Nucleus accumbens (tissue), 56 donors: Measurements from ENCODE around the gene MED15.

ENCODE experiments used
- DNase-seq, 56 donors: peaks; one replicate each; lab custom pipeline; 2025; lab: John Stamatoyannopoulos, UW

Gene MED15

DNA sequence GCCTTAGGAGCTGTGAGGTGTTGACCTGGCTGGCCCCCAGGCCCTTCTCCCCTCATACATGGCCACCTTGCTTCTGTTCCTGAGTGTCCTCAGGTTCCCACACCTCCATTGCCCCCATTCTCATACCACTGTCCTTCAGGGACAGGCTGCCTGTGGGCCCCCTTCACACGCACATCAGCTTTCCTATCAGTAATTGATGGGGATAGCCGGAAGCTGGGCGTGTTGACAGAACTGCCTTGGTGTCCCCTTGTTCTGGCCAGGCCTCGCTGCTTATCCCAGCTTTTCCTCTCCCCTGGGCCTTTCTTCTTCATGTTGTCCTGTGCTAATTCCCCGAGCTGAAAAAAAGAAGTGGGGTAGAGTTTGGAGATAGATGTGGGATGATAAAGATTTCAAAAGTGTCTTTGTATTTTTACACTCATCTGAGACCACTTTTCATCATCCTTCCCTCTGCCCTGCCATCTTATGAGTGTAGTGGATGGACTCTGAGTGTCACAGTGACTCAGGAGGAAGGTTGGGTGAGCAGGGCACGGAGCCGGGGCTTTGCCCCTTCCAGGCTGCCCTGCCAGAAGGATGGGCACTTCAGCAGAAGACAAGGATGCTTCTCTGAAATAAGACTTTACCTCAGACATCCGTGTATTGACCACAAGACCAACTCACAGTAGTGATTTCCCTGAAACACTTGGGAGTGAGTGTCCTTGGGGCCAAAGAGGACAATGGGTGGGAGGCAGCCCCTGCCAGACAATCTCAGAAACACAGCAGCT lies 42.8 kb downstream of the MED15 start:
- DNase-seq = no peak

DNA sequence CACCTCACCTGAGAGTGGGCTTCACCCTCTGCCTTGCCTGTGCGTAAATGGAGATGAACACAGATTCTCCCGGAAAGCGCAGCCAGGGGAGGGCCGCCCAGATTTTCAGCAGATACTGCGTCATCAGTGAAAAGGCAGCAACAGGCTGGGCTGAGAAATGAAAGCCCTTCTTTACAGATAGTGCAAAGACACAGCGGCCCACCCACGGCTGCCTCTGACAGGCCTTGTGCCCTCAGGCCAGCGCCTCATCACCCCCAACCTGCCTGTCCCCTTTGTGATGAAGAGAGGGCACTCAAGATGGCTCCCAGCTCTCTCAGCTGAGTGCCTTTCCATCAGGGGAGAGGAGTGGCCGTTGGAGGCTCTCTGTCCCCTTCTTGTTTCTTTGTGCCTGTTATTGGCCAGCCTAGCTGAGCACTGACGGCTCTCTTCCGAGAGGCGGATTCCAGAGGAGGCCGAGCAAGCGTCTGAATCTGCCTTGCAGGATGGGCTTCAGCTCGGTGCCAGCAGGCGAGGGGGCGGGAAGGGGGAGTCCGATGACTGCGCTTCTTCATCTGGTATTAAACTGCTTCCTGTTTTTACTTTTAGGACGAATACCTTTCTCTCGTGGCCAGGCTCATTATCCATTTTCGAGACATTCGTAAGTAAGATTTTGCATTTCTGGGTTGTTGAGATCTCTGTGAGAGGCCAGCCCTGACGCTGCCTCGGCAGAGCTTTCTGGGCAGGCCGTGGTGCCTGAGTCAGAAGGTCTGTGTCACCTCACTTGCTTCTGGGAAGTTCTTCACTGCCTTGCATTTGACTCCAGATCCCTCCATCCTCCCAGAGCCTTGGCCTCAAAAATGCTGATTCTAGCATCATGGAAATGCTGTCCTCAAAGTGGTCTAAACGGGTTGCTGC lies 43.7 kb downstream of the MED15 start:
- DNase-seq = peak in 33 of 56 donors; percentile 22 to 63 (median 42)

DNA sequence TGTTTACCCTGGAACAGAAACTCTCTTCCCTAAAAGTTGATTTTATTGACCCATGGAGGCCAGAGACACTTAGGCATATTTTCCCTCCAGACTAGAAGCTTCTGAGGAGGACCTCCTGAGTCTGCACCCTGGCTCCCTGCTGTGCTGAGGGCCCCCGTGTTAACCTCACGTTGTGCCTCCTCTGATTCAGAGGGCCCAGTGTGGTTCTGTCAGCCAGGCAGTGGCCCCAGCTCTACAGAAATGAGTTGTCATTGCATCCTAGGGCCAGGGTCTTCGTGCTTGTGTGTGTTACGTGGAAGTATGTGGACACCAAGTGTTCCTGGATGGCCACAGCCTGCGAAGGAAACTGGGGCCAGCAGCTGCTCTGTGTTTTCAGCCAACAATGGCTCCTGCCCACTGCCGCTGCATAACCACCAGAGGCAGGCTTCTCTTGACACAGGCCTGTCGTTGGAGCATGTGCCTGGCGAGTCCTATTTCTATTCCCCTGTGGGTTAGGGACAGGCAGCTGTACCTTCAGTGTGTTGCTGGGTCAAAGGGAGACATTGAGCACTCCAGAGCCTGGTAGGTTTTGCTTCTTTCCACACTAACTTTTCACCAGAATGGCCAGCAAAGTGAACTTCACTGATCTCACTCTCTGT lies 44.5 kb downstream of the MED15 start:
- peak in 32 of 56 donors; percentile 23 to 72 (median 55) for DNase-seq

DNA sequence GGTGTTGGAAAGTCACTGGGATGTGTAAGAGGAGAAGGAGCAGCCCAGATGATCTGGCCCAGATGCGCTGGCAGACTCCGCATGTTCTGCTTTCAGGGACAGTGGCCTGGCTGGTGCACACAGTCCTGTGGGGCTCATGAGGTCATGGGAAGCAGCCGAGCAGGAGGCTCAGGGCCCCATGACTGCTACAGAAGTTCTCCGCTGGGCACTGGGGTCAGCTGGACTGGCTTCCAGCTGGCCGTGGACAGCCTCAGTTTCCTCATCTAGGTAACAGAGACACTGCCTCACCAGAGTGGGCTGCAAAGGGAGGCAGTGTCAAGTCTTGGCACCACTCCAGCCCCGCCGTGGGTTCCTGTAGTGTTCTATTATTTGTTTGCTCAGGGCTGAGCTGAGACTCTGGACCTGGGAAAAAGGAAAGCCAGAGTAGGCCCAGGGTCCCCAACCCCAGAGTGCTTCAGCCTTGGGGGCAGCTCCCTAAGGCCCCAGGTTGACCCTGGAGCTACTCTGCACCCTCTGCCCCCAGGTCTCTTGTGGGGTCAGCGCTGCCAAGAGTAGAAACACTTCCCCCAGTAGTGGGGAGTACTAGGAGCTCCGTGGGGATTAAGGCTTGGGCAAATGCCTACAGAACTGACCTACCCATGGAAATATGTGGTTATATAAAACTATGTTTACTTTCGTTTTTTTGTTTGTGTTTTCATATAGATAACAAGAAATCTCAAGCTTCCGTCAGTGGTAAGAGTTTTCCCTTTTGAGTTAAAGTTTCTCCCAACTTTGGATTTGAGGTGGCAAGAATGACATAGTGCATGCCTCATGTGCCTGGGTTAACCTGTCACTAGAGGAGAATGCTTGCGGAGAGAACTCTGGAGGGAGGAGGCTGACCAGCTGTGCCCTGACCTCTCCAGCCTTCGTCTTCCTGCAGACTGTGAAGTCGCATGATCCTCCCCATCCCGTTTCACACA lies 45.3 kb downstream of the MED15 start:
- peak in 31 of 56 donors; percentile 28 to 75 (median 55) for DNase-seq

DNA sequence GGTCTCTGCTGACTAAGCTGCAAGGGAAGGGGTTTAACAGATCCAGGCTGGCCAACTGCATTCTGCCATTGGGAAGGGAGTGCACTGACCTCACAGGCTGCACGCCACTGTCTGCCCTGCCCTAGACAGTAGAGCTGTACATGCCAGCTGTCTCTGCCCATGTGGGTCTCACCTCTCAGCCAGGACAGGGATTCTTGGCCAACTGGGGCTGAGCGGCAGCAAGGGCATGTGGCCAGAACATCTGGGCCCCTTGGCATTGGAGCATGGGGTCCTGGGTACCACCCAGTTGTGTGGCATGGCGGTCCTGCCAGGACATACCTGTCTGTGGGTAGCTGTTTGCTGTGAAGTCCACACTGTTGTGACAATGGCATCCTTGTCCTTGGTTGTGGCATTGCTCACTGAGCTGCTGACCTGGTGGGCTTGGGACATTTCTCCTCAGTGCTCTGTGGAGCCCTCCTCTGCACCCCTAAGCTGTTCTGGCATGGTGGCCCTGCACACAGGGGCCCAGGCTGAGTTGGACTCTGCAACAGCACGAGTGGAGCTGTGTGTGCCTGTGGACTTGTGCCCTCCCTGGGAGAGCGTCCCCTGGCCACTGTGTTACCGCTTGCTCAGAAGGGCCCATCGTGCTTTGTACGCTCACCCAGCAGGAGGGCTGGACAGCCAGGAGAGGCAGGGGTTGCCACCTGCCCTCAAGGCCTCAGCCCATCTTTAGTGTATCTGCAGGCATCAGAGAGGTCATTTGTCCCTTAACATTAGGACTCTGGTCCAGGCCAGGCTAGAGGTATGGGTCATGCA lies 46.7 kb downstream of the MED15 start:
- DNase-seq = no peak

DNA sequence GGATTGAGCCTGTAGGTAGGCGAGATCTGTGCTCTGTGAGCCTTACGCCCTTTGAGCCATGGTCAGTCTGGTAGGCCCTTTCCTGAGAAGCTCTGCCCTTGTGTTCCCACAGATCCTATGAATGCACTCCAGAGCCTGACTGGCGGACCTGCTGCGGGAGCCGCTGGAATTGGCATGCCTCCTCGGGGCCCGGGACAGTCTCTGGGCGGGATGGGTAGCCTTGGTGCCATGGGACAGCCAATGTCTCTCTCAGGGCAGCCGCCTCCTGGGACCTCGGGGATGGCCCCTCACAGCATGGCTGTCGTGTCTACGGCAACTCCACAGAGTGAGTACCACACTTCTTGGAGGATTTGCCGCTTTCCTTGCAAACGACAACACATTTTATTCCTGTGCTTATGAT lies 47.4 kb downstream of the MED15 start:
- no peak for DNase-seq

DNA sequence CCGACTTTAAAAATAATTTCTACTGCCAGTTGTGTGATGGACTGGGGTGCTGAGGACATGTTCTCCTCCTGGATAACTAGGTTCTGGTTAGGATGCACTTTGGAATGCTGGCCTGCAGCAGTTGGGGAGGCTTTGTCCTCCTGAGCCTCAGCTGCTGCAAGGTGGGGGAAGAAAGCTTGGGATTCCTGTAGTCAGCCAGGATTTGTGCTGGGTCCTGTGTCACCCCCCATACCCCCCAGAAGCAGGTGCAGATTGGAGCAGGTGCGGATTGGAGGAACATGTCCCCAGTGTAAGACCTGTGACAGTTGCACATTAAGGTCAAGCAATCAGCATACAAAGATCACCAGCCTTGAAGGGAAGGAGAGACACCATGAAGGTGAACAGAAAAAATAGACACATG lies 51.1 kb downstream of the MED15 start:
- DNase-seq = no peak

DNA sequence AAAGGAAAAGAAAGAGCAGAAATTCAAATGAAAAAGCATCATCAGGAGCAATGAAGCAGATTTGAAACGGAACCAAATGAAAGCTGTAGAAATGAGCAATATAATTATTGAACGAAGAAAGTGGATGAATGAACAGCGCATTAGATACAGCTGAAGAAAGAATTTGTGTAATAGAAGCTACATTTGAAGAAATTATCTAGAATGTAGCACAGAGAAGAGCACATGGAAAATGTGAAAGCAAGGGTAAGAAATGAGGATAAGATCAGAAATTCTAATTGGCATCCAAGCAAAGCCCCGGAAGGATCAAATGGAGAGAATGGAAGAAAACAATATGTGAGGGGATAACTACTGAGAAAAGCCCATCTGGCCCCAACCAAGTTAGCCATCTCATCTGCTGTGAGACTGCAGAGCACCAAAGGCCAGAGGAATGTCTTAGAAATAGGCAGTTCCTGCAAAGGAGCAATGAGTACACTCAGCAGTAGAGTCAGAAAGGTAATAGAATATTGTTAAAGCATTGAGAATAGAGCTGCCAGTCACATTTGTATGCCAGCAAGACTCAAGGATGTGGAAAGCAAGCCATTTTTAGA lies 51.9 kb downstream of the MED15 start:
- DNase-seq = no peak

DNA sequence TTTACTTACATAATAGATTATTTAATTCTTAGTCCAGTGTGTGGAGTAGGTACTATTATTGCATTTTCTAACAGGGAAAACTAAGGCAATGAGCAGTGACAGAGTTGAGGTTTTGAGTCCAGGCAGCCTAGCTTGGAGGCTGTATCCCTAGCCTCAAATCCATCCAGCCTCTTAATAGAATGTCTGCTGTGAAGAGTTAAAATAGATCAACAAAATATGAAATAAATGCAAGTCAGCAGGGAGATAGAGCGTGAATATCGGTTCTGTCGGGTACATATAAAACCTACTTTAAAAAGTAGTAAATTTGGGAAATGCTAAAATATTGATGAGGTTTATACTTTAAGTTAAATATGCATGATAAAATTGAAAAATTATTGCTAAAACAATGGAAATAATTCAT lies 53.3 kb downstream of the MED15 start:
- no peak for DNase-seq

DNA sequence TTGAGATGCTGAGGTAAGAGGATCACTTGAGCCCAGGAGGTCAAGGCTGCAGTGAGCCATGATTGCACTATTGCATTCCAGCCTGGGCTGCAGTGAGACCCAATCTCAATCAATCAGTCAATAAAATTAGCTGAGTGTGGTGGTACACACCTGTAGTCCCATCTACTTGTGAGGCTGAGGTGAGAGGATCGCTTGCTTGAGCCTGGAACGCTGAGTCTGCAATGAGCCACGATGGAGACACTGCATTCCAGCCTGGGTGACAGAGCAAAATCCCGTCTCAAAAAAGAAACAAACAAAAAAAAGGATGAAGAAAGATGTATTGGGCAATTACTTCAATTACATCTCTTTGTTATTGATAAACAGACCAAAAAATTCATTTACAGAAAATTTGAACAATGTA lies 54.5 kb downstream of the MED15 start:
- DNase-seq = no peak

DNA sequence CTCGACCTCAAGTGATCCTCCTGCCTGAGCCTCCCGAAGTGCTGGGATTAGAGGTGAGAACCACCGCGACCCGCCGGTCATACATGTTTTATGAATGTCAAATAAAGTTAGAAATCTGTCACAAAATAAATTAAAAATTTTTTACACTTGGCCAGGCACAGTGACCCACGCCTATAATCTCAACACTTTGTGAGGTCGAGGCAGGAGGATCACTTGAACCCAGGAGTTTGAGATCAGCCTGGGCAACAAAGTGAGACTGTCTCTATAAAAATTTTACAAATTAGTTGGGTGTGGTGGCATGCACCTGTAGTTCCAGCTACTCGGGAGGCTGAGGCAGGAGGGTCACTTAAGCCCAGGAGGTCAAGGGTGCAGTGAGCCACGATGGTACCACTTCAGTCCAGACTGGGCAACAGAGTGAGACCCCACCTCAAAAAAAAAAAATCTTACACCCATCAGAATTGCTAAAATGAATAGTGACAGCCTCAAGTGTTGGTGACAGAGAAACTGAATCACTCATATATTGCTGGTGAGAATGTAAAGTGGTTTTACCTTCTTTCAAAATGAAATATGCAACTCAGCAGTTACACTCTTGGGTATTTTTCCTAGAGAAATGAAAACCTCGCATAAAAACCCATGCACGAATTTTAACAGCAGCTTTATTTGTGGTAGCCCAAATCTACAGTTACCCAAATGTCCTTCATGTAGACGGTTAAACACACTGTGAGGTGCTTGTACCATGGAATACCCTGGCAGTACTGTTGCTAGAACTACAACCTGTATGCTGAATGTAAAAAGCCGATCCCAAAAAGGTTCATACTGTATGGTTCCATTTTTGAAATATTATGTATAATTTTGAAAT lies 55.4 kb downstream of the MED15 start:
- no peak for DNase-seq

DNA sequence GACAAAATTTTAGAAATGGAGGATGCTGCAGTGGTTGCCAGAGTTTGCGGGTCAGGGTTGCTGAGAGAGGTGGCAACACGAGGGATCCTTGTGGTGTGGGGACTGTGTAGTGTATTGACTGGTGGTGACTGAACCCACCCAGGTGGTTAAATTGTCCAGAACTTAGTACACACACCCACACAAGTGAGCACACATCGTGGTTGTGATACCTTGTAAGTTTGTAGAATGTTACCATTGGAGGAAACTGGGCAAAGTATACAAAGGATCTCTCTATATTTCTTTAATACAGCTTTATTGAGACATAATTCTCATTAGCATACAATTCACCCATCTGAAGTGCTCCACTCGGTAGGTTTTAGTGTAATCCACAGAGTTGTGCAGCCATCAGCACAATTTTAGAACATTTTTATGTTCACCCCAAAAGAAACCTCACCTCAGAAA lies 56.1 kb downstream of the MED15 start:
- DNase-seq = no peak

DNA sequence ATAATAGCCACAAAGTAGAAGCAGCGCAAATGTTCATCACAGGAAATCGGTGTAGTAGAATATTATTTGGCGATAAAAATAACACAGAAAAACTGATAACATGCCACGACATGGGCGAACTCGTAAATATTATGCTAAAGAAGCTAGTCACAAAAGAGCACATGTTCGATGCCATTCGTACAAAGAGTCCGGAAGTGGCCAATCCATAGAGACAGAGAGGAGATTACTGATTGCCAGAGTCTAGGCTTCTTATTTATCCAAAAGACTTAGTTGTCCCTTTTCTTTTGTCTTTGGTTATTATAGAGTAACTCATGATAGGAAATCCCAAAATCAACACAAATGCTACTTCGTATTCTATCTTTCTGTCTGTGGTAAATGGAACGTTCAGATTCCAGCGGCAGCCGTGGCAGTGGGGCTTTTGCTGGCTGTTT lies 56.5 kb downstream of the MED15 start:
- no peak for DNase-seq

DNA sequence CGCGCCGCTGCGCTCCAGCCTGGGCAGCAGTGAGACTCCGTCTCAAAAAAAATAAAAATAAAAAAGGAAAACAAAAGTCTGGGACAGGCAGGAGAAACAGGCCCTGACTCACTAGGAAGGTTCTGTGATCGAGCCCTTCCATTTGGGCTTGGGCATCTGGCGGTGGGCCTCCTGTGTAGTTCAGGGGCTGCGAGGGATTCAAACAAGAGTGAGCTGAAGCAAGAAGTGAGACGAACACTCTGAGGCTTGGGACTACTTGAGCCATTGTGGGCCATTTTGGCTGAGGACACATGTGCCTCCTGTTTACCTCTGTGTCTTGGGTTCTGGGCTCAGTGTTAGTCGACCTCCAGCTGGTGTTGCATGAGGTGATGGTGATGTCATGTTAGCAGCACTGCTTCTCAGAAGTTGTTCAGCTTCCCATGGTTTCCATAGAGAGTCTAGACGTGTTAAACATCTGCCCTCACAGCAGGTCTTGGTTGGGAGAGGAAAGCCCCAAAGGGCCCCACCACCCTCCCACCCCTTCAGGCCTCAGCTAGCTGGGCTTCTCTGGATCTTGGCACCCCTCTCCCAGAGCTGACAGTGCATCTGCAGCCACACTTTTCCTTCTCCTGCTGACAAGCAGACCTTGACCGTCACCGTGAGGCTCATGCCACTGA lies 57.8 kb downstream of the MED15 start:
- no peak for DNase-seq

DNA sequence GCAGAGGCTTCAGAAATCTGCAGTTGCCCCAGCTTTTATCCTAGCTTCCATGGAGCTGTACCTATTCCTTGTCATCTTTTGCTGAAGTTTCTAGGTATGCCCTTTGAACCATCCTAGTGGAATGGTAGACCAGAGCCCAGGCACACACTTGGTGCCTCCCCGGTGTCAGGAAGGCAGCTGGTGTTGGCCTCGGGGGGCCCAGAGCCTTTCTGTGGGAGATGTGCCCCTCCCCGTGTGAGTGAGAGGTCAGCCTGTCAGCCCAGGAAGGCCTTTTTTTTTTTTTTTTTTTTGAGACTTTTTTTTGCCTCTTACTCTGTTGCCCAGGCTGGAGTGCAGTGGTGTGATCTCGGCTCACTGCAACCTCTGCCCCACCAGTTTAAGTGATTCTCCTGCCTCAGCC lies 58.4 kb downstream of the MED15 start:
- no peak for DNase-seq

DNA sequence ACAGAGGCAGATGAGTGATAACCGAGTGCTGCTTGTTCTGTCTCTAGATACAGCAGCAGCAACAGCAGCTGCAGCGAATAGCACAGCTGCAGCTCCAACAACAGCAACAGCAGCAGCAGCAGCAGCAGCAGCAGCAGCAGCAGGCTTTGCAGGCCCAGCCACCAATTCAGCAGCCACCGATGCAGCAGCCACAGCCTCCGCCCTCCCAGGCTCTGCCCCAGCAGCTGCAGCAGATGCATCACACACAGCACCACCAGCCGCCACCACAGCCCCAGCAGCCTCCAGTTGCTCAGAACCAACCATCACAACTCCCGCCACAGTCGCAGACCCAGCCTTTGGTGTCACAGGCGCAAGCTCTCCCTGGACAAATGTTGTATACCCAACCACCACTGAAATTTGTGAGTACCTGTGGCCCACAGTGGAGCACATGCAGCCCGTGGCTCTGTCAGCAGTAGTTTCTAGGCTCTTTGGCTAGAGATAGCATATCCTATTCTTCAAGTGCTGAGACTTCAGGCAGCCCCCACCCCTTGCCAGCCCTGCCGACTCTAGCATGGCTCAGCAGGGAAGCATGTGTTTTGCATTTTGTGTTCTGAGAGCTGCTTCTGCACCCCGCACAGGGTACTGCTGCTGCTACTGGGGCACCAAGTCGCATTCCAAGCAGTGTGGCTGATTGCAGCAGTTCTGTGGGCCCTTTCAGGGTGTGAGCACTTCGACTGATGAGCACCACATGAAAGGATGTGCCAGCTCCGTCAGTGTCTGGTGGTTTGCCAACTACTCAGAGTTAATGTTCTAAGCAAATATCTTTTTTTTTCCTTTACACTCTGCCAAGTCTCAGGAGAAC lies 59.2 kb downstream of the MED15 start:
- DNase-seq = peak in 2 of 56 donors; percentile 18 to 22
